Measurements from ENCODE around the gene TRUB2. TPM values are rescaled to one million over a fixed set of nuclear protein-coding genes. Genes with fewer than 3 reads are reported as not detected.

Gene TRUB2
- polyA plus RNA-seq, 1 experiment = 25.9 TPM

DNA sequence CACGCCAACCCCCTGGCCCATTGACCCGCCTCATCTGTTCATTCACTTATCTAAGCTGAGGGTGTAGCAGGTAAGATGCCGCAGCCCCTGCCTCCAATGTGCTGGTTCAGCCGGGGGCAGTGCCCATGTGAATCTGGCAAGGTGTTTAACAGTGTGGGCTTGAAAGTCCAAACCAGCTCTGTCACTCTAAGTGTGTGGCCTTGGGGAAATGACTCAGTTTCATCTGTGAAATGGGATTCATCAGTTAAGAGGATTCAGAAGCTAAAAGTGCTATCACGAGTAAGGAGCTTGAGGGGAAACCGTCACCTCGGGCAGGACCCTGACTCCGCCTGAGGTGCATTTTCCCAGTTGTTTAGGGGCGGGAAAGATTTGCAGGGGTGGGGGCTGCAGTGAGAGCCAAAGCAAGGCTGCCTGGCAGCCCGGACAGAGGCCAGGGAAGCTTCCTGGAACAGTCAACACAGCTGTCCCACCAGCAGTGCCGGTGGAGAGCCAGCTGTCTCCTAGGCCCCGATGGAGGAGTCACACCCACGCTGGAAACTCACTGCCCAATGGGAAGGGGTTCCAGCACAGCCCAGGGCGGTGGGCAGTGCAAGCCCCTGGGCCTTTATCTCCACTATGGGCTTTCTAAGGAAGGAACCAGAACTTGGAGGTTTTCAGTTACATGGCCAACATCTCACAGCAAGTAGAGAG, 39.2 kb upstream of the TRUB2 start:
- TF ChIP-seq, protein P1, sequence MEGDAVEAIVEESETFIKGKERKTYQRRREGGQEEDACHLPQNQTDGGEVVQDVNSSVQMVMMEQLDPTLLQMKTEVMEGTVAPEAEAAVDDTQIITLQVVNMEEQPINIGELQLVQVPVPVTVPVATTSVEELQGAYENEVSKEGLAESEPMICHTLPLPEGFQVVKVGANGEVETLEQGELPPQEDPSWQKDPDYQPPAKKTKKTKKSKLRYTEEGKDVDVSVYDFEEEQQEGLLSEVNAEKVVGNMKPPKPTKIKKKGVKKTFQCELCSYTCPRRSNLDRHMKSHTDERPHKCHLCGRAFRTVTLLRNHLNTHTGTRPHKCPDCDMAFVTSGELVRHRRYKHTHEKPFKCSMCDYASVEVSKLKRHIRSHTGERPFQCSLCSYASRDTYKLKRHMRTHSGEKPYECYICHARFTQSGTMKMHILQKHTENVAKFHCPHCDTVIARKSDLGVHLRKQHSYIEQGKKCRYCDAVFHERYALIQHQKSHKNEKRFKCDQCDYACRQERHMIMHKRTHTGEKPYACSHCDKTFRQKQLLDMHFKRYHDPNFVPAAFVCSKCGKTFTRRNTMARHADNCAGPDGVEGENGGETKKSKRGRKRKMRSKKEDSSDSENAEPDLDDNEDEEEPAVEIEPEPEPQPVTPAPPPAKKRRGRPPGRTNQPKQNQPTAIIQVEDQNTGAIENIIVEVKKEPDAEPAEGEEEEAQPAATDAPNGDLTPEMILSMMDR (IDR thresholded peaks at IDR 0.05; ENCODE audit: insufficient read depth, low read depth, low read length) = no peak
- ChIA-PET POLR2A (interaction anchor here (1.4 to 1.7 kb wide), 2 partner anchors 9 to 171 kb away, joined by 4 to 6 read pairs; partner anchors contain the start of gene URM1), CTCF (interaction anchor here (0.6 to 9.0 kb wide), 27 partner anchors 9 to 275 kb away, joined by 3 to 108 read pairs (median 5); partner anchors contain the start of genes CERCAM and URM1)
- H3K36me3 ChIP-seq (ENCODE audit: control insufficient read depth, insufficient read depth, low read length) = no peaks in the 10 kb centered on the region
- no peak overlapping the region for H3K4me3 ChIP-seq (ENCODE audit: low read depth, low read length)
- no peaks in the 10 kb centered on the region for H3K27me3 ChIP-seq (ENCODE audit: control insufficient read depth, insufficient read depth, low read length)
- DNase-seq (ENCODE audit: low read depth) = no peak

DNA sequence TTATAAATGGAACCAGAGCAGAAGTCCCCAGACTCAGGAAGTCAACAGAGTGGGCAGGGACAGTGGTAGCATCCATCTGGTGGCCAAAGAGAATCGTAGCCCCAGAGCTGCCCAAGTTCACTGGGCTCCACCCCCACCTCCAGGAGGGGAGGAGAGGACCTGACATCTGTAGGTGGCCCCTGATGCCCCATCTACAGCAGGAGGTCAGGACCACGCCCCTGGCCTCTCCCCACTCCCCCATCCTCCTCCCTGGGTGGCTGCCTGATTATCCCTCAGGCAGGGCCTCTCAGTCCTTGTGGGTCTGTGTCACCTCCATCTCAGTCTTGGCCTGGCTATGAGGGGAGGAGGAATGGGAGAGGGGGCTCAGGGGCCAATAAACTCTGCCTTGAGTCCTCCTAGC, 38.6 kb upstream of the TRUB2 start:
- no peaks in the 10 kb centered on the region for H3K27me3 ChIP-seq (ENCODE audit: control insufficient read depth, insufficient read depth, low read length)
- ChIA-PET CTCF (interaction anchor here (0.6 to 9.0 kb wide), 8 partner anchors 14 to 124 kb away, joined by 5 to 108 read pairs (median 10); partner anchors contain the start of gene CERCAM), POLR2A (no interaction called here)
- TF ChIP-seq, protein P1 (IDR thresholded peaks at IDR 0.05; ENCODE audit: insufficient read depth, low read depth, low read length) = no peak
- DNase-seq (ENCODE audit: low read depth) = no peak
- H3K4me3 ChIP-seq (ENCODE audit: low read depth, low read length) = no peak overlapping the region
- H3K36me3 ChIP-seq (ENCODE audit: control insufficient read depth, insufficient read depth, low read length) = 0 out of 2 replicates have a peak, but pooled peaks cover 1% of the 10 kb centered on the region

DNA sequence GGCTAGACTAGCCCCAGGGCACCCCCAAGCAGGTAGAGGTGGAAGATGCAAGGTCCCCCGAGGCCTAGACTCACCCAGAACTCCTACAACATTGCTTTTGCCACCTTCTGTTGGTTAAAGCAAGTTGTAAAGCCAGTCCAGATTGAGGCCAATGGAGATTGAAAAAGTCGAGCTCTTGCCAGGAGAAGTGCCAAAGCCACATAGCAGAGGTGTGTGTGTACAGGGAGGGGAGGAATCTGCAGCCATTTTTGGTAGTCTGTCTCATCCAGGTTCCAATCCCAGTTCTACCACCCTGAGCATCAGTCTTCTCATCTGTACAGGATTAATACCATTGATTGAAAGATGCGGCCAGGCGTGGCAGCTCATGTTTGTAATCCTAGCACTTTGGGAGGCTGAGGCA, 36.6 kb upstream of the TRUB2 start:
- POLR2A ChIA-PET = no interaction called here
- CTCF ChIA-PET = interaction anchor here (2.1 to 9.0 kb wide), 4 partner anchors 13 to 61 kb away, joined by 8 to 108 read pairs (median 30); partner anchors contain the start of gene CERCAM
- no peaks in the 10 kb centered on the region for H3K27me3 ChIP-seq (ENCODE audit: control insufficient read depth, insufficient read depth, low read length)
- no peak for DNase-seq (ENCODE audit: low read depth)
- no peak overlapping the region for H3K4me3 ChIP-seq (ENCODE audit: low read depth, low read length)
- TF ChIP-seq, protein P1 (IDR thresholded peaks at IDR 0.05; ENCODE audit: insufficient read depth, low read depth, low read length) = no peak
- H3K36me3 ChIP-seq (ENCODE audit: control insufficient read depth, insufficient read depth, low read length) = peaks cover 1% of the 10 kb centered on the region; the same call in 1 of the 2 replicates

DNA sequence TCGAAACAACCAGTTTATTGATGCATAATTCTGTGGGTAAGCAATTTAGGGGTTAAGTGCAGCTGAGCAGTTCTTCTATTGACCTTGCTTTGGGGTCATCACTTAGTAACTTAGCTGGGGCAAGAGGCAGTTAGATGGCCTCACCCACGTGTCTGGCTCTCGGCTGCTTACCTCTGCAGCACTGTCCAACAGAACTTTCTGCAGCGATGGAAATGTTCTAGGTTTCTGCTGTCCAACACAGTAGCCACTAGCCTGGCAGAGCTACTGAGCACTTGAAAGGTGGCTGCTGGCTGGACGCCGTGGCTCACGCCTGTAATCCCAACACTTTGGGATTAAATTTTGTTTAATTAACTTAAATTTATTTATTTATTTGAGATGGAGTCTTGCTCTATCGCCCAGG, 35.8 kb upstream of the TRUB2 start:
- CTCF ChIA-PET = interaction anchor here (1.1 to 9.0 kb wide), 3 partner anchors 9 to 61 kb away, joined by 4 to 108 read pairs (median 50); partner anchors contain the start of gene CERCAM

DNA sequence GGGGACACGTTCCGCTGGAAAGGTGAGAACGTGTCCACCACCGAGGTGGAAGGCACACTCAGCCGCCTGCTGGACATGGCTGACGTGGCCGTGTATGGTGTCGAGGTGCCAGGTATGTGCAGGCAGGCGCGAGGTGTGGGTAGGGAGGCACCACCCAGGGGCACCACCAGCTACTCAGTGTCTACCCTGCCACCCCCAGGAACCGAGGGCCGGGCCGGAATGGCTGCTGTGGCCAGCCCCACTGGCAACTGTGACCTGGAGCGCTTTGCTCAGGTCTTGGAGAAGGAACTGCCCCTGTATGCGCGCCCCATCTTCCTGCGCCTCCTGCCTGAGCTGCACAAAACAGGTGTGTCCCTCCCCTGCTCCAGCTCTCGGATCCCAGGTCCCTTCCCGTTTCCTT, 33.2 kb upstream of the TRUB2 start:
- ChIA-PET POLR2A (no interaction called here), CTCF (interaction anchor here (0.9 to 1.4 kb wide), 3 partner anchors 14 to 64 kb away, joined by 3 to 5 read pairs (median 3); no protein-coding TSS in a partner anchor)
- Histone ChIP-seq H3K36me3 (ENCODE audit: control insufficient read depth, insufficient read depth, low read length) (peaks cover 3% of the 10 kb centered on the region; the same call in 1 of the 2 replicates), H3K4me3 (ENCODE audit: low read depth, low read length) (no peak overlapping the region), H3K27me3 (ENCODE audit: control insufficient read depth, insufficient read depth, low read length) (no peaks in the 10 kb centered on the region)
- TF ChIP-seq, protein P1 (IDR thresholded peaks at IDR 0.05; ENCODE audit: insufficient read depth, low read depth, low read length) = no peak
- no peak for DNase-seq (ENCODE audit: low read depth)

More for the DNA sequence above, 35.8 kb upstream of the TRUB2 start:
- Histone ChIP-seq H3K27me3 (ENCODE audit: control insufficient read depth, insufficient read depth, low read length) (no peaks in the 10 kb centered on the region), H3K4me3 (ENCODE audit: low read depth, low read length) (no peak overlapping the region), H3K36me3 (ENCODE audit: control insufficient read depth, insufficient read depth, low read length) (peaks cover 1% of the 10 kb centered on the region; the same call in 1 of the 2 replicates)
- POLR2A ChIA-PET = interaction anchor here (0.7 kb wide), 1 partner anchor 8 kb away, joined by 4 read pairs; no protein-coding TSS in a partner anchor
- TF ChIP-seq, protein P1 (IDR thresholded peaks at IDR 0.05; ENCODE audit: insufficient read depth, low read depth, low read length) = no peak
- no peak for DNase-seq (ENCODE audit: low read depth)

Measured in BJ (cell line).